HG03135 (cell line): ENCODE results near the gene NAT16.
A peak's percentile ranks its signal among the peaks of the same experiment; 100 is the strongest.
"Not testable (repeated sequence)": the region's sequence is repeated elsewhere in the genome, so short reads cannot be mapped to it uniquely, and the experiment has no call there.

Experiments used
- ATAC-seq: cut with Tn5 transposase; IDR thresholded peaks from one replicate; pipeline ENCODE4 v1.9.1; 2021; ENCODE audit warnings: mild to moderate bottlenecking, moderate library complexity; ENCODE audit not compliant: unreplicated experiment

NAT16 gene

DNA sequence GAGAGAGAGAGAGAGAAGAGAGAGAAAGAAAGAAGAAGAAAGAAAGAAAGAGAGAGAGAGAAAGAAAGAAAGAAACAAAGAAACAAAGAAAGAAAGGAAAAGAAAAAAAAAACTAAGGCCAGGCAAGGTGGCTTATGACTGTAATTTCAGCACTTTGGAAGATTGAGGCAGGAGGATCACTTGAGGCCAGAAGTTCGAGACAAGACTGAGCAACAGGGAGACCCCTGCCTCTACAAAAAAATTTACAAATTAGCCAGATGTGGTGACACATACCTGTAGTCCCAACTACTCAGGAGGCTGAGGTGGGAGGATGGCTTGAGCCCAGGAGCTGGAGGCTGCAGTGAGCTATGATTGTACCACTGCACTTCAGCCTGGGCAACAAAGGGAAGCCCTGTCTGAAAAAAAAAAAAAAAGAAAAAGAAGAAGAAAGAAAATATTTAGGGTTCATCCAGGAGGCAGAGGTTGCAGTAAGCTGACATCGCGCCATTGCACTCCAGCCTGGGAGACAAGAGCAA, 50.4 kb downstream of the NAT16 start:
- ATAC-seq: no peak

DNA sequence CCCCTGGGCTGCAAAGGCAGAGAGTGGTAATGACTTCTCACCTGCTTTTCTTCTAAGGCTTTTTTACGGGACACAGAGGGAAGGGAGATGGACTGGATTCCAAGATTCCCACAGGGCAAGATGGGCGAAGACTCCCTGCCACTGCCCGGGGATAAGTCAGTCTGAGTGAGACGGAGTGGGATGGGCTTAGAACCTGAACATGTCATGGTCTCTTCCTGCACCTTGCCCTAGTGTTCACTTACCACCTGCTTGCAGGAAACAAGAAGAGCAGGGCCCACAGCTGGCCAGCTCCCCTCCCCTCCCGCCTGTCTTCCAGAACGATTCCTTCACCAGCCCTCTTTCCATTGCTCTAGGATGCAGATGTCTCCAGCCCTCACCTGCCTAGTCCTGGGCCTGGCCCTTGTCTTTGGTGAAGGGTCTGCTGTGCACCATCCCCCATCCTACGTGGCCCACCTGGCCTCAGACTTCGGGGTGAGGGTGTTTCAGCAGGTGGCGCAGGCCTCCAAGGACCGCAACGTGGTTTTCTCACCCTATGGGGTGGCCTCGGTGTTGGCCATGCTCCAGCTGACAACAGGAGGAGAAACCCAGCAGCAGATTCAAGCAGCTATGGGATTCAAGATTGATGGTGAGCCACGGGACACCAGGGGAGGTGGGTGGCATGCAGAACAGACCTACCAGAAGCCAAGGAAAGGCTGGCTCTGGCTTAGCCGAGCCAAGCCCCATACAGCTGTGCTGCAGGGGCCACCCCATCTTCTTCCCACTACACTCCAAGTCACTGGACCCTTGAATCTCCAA, 51.9 kb downstream of the NAT16 start:
- no peak for ATAC-seq

DNA sequence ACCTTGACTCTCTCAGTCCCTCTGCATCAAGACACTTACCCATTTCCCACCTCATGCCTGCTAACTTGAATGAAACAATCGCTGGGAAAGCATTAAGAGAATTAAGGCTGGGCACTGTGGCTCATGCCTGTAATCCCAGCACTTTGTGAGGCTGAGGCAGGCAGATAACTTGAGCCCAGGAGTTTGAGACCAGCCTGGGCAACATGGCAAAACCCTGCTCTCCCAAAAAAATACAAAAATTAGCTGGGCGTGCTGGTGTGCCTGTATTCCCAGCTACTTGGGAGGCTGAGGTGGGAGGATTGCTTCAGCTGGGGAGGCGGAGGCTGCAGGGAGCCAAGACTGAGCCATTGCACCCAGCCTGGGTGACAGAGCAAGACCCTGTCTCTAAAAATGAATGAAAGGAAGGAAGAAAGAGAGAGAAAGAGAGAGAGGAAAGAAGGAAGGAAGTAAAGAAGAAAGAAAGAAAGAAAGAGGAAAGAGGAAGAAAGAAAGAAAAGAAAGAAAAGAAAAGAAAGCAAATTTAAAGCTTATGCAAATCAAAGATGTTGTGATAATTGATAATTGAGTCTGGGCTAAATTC, 52.5 kb downstream of the NAT16 start:
- ATAC-seq: no peak

DNA sequence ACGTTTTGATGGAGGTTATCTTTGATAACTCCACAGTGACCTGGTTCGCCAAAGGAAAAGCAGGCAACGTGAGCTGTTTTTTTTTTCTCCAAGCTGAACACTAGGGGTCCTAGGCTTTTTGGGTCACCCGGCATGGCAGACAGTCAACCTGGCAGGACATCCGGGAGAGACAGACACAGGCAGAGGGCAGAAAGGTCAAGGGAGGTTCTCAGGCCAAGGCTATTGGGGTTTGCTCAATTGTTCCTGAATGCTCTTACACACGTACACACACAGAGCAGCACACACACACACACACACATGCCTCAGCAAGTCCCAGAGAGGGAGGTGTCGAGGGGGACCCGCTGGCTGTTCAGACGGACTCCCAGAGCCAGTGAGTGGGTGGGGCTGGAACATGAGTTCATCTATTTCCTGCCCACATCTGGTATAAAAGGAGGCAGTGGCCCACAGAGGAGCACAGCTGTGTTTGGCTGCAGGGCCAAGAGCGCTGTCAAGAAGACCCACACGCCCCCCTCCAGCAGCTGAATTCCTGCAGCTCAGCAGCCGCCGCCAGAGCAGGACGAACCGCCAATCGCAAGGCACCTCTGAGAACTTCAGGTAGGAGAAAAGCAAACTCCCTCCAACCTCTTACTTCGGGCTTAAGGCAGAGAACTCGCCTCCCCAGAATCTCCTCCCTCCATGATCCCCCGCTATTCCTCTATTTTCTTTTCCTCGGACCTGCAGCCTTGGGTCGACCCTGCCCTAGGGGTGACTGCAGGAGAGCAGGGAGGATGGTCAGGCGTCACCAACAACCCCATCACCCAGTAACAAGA, 53.2 kb downstream of the NAT16 start, which contains the start of gene SERPINE1:
TSS of gene SERPINE1 (plus strand) at position 454 of the 809 bp plus-strand sequence. CDS start 1,290 bp downstream, outside the sequence.
- ATAC-seq: peak; percentile 40

DNA sequence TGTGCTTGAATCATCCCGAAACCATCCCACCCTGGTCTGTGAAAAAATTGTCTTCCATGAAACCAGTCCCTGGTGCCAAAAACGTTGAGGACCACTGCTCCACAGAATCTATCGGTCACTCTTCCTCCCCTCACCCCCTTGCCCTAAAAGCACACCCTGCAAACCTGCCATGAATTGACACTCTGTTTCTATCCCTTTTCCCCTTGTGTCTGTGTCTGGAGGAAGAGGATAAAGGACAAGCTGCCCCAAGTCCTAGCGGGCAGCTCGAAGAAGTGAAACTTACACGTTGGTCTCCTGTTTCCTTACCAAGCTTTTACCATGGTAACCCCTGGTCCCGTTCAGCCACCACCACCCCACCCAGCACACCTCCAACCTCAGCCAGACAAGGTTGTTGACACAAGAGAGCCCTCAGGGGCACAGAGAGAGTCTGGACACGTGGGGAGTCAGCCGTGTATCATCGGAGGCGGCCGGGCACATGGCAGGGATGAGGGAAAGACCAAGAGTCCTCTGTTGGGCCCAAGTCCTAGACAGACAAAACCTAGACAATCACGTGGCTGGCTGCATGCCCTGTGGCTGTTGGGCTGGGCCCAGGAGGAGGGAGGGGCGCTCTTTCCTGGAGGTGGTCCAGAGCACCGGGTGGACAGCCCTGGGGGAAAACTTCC, 54.0 kb downstream of the NAT16 start:
- peak; percentile 55 for ATAC-seq

DNA sequence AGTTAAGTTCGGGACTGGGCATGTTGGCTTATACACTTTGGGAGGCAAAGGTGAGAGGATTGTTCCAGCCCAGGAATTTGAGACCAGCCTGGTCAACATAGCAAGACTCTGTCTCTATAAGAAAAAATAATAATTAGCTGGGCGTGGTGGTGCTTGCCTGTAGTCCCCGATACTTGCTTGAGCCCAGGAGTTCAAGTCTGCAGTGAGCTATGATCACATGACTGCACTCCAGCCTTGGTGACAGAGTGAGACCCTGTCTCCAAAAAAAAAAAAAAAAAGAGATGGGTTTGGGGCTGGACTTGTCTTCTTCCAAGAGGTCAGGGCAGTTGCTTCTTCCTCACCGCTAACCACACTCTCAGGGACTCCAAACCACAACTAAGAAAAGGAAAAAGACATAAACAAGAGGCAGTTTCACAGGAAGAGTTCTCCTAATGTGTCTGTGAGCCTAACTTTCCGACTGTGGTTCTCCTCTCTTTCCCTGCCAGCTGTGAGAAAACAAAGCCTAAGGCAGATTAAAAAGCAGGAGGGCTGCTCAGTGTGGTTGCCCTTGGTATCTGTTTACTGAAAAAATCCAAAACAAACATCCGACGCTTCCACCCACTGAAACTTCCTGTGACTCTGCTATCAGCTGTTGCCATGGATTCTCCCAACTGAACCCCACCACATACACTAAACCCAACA, 55.6 kb downstream of the NAT16 start:
- ATAC-seq: no peak

DNA sequence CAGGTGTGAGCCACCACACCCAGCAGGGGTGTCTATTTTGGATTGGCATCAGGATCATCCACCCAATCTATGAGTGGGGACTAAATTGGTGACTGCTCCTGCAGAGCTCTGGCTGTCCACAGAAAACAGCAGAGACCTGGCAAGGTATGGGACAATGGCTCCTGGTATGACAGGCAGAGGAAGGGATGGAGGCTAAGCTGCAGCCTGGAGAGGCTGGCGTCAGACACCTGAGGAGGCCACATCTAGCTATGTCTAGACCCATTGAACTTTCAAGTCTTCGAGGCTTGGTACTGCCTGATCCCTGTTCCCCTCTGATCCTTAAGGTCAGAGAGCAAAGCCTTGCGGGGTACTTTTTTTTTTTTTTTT, 56.4 kb downstream of the NAT16 start:
- no peak for ATAC-seq

DNA sequence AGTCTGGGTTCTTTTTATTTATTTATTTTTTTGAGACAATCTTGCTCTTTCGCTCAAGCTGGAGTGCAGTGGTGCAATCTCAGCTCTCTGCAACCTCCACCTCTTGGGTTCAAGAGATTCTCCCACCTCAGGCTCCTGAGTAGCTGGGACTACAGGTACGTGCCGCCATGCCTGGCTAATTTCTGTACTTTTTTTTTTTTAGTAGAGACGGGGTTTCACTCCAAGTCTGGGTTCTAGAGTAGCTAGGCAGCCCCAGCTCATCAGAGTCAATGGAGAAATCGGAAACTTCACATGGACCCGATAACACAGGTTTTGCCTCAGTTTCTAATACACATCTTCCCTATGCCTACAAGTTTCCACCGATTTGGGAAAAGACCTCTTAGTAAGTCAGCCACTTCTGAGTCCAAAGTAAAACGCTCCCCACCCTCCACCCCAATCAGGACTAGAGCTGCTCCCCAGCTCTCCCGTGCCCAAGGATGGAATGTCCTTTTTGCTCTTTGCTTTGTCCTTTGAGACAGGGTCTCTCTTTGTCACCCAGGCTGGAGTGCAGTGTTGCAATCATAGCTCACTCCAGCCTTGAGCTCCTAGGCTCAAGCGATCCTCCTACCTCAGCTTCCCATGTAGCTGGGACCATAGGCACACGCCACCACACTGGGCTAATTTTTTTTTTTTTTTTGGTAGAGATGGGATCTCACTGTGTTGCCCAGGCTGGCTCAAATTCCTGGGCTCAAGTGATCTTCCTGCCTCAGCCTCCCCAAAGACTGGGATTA, 57.0 kb downstream of the NAT16 start:
- no peak for ATAC-seq

DNA sequence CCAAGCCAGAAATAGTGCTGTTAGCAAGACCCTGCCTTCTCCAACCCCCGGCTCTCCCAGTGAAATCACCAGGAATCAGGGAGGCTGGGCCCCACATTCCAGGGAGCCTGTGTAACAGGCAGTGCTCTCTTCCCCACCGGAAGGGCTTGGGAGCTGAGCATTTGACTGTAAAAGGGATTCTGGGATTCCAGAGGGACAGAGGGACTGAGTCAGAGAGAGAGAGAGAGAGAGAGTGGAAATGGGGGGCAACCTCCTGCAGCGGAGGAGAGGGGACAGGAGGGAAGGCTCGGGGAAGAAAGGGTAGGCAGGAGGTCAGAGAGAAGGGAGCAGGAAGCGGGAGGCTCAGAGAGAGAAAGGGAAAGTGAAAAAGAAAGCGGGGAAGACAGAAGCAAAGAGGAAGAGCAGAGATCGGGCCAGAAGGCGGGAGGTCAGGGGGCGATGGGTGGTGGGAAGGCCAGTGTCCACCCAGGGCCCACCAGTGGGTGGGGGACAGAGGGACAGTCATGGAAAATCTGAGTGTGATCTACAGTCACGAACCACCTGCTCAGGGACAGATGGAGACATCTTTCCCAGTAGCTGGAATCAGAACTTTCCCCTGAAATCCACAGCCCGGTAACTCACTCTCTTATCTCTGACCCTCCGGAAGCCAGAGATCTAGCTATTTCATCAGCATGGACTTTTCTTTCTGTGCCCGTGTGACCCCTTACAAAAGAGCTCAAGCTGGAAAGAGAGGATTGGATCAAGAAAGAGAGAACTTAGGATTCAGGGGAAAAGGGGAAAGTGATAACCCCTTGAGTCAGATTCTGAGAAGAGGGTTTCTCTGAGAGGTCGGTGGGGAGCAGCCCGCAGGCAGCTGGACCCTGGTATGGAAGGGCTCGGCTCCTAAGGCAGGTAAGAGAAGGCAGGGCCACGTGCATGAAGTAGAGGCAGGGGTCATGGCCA, 57.8 kb downstream of the NAT16 start:
- no peak for ATAC-seq

DNA sequence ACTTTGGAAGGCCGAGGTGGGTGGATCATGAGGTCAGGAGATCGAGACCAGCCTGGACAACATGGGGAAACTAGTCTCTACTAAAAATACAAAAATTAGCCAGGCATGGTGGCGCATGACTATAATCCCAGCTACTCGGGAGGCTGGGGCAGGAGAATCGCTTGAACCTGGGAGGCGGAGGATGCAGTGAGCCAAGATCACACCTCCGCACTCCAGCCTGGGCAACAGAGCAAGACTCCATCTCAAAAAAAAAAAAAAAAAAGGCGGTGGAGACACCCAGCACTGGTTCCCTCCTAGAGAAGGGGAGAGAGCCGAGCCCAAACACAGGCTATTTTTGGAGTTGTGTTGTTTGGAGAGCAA, 58.5 kb downstream of the NAT16 start:
- ATAC-seq: not testable (repeated sequence)
